ENCODE measurements around the gene ADIPOQ. TPM values are rescaled to one million over a fixed set of nuclear protein-coding genes. Genes with fewer than 3 reads are reported as not detected.

Gene ADIPOQ
- total RNA-seq, 1 experiment from 2014 or later: not detected

- H3K9me3 ChIP-seq (ENCODE audit: control insufficient read depth, low read depth, low read length): no peaks in the 10 kb centered on the region
- no peak overlapping the region for H3K27ac ChIP-seq (ENCODE audit: insufficient read length, low read depth, low read length)
- H3K27me3 ChIP-seq (ENCODE audit: insufficient read depth, low read length): no peaks in the 10 kb centered on the region
- no peak overlapping the region for H3K23ac ChIP-seq (ENCODE audit: insufficient read length, low read depth, low read length)
- no peak overlapping the region for H2BK5ac ChIP-seq (ENCODE audit: insufficient read length, low read length)
- no peak overlapping the region for H3T11ph ChIP-seq (ENCODE audit: low read length)
- Mint-ChIP-seq H3K36me3 (ENCODE audit: insufficient read depth in 1 of 3, low read depth in 3 of 3) (peaks cover 5 to 24% (median 14%) of the 10 kb centered on the region in 3 experiments; a peak in 5 of 7 replicates), H3K27me3 (ENCODE audit: low read depth) (no peaks in the 10 kb centered on the region; the same call in 1 of the 2 replicates), H3K4me3 (no peak overlapping the region), H3K9me3 (peaks cover 17 to 21% of the 10 kb centered on the region in 2 experiments), H3K27ac (no peak overlapping the region), H3K4me1 (peaks cover 42 to 45% of the 10 kb centered on the region in 2 experiments)
- H4K5ac ChIP-seq (ENCODE audit: insufficient read length, low read depth, low read length): no peak overlapping the region
- H3K79me2 ChIP-seq (ENCODE audit: insufficient read depth, low read length): no peaks in the 10 kb centered on the region
- no peak for TF ChIP-seq CTCF (conservative IDR thresholded peaks at IDR 0.05)
- H3K23me2 ChIP-seq (ENCODE audit: insufficient read length, low read depth, low read length, poor library complexity, severe bottlenecking): no peaks in the 10 kb centered on the region
- no peak overlapping the region for H3K9ac ChIP-seq (ENCODE audit: extremely low read depth, insufficient read length, low read length)
- no peak overlapping the region for H3K18ac ChIP-seq (ENCODE audit: insufficient read length, low read depth, low read length)
- H4K91ac ChIP-seq (ENCODE audit: insufficient read length, low read depth, low read length): no peak overlapping the region
- no peak overlapping the region for H2BK12ac ChIP-seq (ENCODE audit: insufficient read length, low read depth, low read length)
- H2BK15ac ChIP-seq (ENCODE audit: low read depth, low read length): no peak overlapping the region
- DNase-seq: no peak
- H3K4me1 ChIP-seq (ENCODE audit: insufficient read depth, low read length): no peaks in the 10 kb centered on the region; the same call in none of the 2 replicates
- no peak overlapping the region for H2AFZ ChIP-seq (ENCODE audit: low read length)
- H3K4me2 ChIP-seq (ENCODE audit: insufficient read depth, insufficient read length, low read length): no peak overlapping the region
- H4K20me1 ChIP-seq (ENCODE audit: control insufficient read depth, insufficient read depth, insufficient read length): no peaks in the 10 kb centered on the region
- no peak overlapping the region for H2AK5ac ChIP-seq (ENCODE audit: insufficient read length, low read length)
- no peak overlapping the region for H2BK20ac ChIP-seq (ENCODE audit: low read depth, low read length, poor library complexity, severe bottlenecking)
- no CpG with 5 or more reads among the region's 1 CpG for WGBS (ENCODE audit: extremely low coverage, insufficient read length, low lambda C conversion rate)
- H2BK120ac ChIP-seq (ENCODE audit: low read depth, low read length, poor library complexity, severe bottlenecking): no peak overlapping the region
- no peak overlapping the region for H3K14ac ChIP-seq (ENCODE audit: insufficient read depth, low read length)
- H4K8ac ChIP-seq (replicated peaks; ENCODE audit: insufficient read length, low read depth, low read length): no peak overlapping the region
- no peak overlapping the region for H3K4ac ChIP-seq (ENCODE audit: low read depth, low read length)
- H3K56ac ChIP-seq (ENCODE audit: insufficient read length, low read depth, low read length): no peak overlapping the region
- H3K79me1 ChIP-seq (ENCODE audit: insufficient read depth, low read depth, low read length, poor library complexity, severe bottlenecking): no peaks in the 10 kb centered on the region
Measured at GRCh38 chr3:186901135-186901734, 58.7 kb downstream of the ADIPOQ start.

All from H9 (cell line).